NT2/D1 (cell line): Measurements from ENCODE around the gene AK2.

Experiments
- SUZ12 ChIP-seq: IDR thresholded peaks from 2 replicates; pipeline ENCODE4 v1.6.1; 2011; ENCODE audit not compliant: insufficient read length, insufficient read depth; ENCODE audit errors: extremely low read depth
- YY1 ChIP-seq: IDR thresholded peaks from 2 replicates; pipeline ENCODE4 v1.6.1; 2011; ENCODE audit not compliant: insufficient read length, insufficient read depth
- ZNF274 ChIP-seq: IDR thresholded peaks from 2 replicates; pipeline ENCODE4 v1.6.1; 2011; ENCODE audit warnings: mild to moderate bottlenecking, low read depth, low read length

DNA sequence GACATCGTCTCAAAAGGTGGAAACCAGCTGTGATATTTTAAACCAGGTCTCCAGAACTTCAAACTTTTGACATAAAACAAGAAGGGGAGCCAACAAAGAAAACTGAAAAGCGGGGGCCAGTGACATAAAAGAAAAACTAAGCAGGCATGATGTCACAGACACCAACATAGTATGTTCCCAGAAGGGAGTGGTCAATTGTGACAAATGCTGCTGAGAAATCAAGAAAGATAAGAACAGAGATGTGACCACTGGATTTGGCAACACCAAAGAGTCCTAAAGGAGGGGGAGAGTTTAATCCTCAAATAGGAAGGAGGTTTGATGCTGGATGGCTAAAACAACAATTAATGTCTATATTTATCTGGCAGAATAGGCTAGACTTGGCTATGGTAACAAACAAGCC, 69.8 kb downstream of the AK2 start:
- no peak for TF ChIP-seq YY1
- TF ChIP-seq ZNF274, result no peak
- no peak for TF ChIP-seq SUZ12
